WTC11 (cell line): Measurements from ENCODE around the gene C5orf58. TPM values are rescaled to one million over a fixed set of nuclear protein-coding genes. Genes with fewer than 3 reads are reported as not detected.

ENCODE experiments used
- ATAC-seq: fragments of 200-7000 bp; cut with Tn5 transposase; 2 replicates; pipeline ENCODE4 v1.10.0; 2021; ENCODE audit warnings: mild to moderate bottlenecking, moderate library complexity
- CTCF ChIA-PET: fragments of 300-600 bp; sonication (Branson Sonifier 250); formaldehyde crosslinking; loops from one replicate; lab custom pipeline; 2021; ENCODE audit warnings: antibody characterized with exemption; lab: Charles Lee
- POLR2A ChIA-PET: fragments of 350-600 bp; sonication (Branson Sonifier 250); formaldehyde crosslinking; loops from one replicate; lab custom pipeline; 2021; ENCODE audit warnings: antibody characterized with exemption; lab: Charles Lee
- DNase-seq: peaks from one replicate; pipeline ENCODE4 v3.0.0; 2021; ENCODE audit warnings: low spot score
- H3K27ac Mint-ChIP-seq: 2 replicates; pipeline ENCODE4 v1.8.0; 2021; ENCODE audit warnings: mixed read lengths
- H3K27me3 Mint-ChIP-seq: 2 replicates; pipeline ENCODE4 v1.8.0; 2021; ENCODE audit warnings: low read depth, mild to moderate bottlenecking, moderate library complexity, mixed read lengths
- H3K36me3 Mint-ChIP-seq: 2 replicates; pipeline ENCODE4 v1.8.0; 2021; ENCODE audit warnings: mixed read lengths
- H3K4me1 Mint-ChIP-seq: 2 replicates; pipeline ENCODE4 v1.8.0; 2022; ENCODE audit warnings: mixed read lengths
- H3K4me3 Mint-ChIP-seq: 2 replicates; pipeline ENCODE4 v1.8.0; 2021; ENCODE audit warnings: mild to moderate bottlenecking, moderate library complexity, mixed read lengths
- H3K9me3 Mint-ChIP-seq: 2 replicates; pipeline ENCODE4 v1.8.0; 2021; ENCODE audit warnings: mixed read lengths
- ATF6 ChIP-seq: sonication (generic); formaldehyde crosslinking; IDR thresholded peaks from 2 replicates; pipeline ENCODE4 v1.8.1; 2023; ENCODE audit warnings: mild to moderate bottlenecking, missing genetic modification reagents
- IRF2 ChIP-seq: sonication (generic); formaldehyde crosslinking; IDR thresholded peaks from 2 replicates; pipeline ENCODE4 v1.8.0; 2022; ENCODE audit warnings: low read depth, missing genetic modification reagents, borderline replicate concordance
- NFYB ChIP-seq: sonication (generic); formaldehyde crosslinking; conservative IDR thresholded peaks from 2 replicates; pipeline ENCODE4 v1.8.0; 2022; ENCODE audit warnings: low read depth, missing genetic modification reagents
- PREB ChIP-seq: sonication (generic); formaldehyde crosslinking; IDR thresholded peaks from 2 replicates; pipeline ENCODE4 v1.8.1; 2022; ENCODE audit warnings: mild to moderate bottlenecking, missing genetic modification reagents, moderate library complexity, borderline replicate concordance
- TEAD1 ChIP-seq: sonication (generic); formaldehyde crosslinking; IDR thresholded peaks from 2 replicates; pipeline ENCODE4 v1.8.0; 2022; ENCODE audit warnings: mild to moderate bottlenecking, missing genetic modification reagents
- ZBTB21 ChIP-seq: sonication (generic); formaldehyde crosslinking; IDR thresholded peaks from 2 replicates; pipeline ENCODE4 v1.8.1; 2023; ENCODE audit warnings: mild to moderate bottlenecking, missing genetic modification reagents, borderline replicate concordance
- ZNF138 ChIP-seq: sonication (generic); formaldehyde crosslinking; conservative IDR thresholded peaks from 2 replicates; pipeline ENCODE4 v1.8.1; 2022; ENCODE audit warnings: mild to moderate bottlenecking, moderate library complexity, missing genetic modification reagents
- ZNF671 ChIP-seq: fragments of 250-450 bp; sonication (Bioruptor Pico); IDR thresholded peaks from 2 replicates; pipeline ENCODE4 v1.8.0; 2021; ENCODE audit warnings: mild to moderate bottlenecking
- ZSCAN18 ChIP-seq: fragments of 250-450 bp; sonication (Bioruptor Pico); IDR thresholded peaks from 2 replicates; pipeline ENCODE4 v2.1.2; 2022; ENCODE audit warnings: mild to moderate bottlenecking, moderate library complexity
- total RNA-seq: library from RNA; stranded (reverse); gene quantifications from 3 replicates; pipeline ENCODE4 v1.2.3, GENCODE V29; 2021
- TF ChIP-seq, protein P1 (sequence below): sonication (generic); formaldehyde crosslinking; IDR thresholded peaks from 2 replicates; pipeline ENCODE4 v1.8.0; 2023; ENCODE audit warnings: missing genetic modification reagents
- TF ChIP-seq, protein P2 (sequence below): sonication (generic); formaldehyde crosslinking; IDR thresholded peaks from 2 replicates; pipeline ENCODE4 v1.8.1; 2023; ENCODE audit warnings: mild to moderate bottlenecking, missing genetic modification reagents
- TF ChIP-seq, protein P3 (sequence below): fragments of 250-450 bp; sonication (Bioruptor Pico); IDR thresholded peaks from 2 replicates; pipeline ENCODE4 v1.8.0; 2021; ENCODE audit warnings: mild to moderate bottlenecking
- TF ChIP-seq, protein P4 (sequence below): fragments of 250-450 bp; sonication (Bioruptor Pico); IDR thresholded peaks from 2 replicates; pipeline ENCODE4 v1.9.0; 2021; ENCODE audit warnings: mild to moderate bottlenecking, borderline replicate concordance

The C5orf58 gene
- total RNA-seq, 1 experiment from 2014 or later, result 2.0 TPM

- TF ChIP-seq, protein P1, sequence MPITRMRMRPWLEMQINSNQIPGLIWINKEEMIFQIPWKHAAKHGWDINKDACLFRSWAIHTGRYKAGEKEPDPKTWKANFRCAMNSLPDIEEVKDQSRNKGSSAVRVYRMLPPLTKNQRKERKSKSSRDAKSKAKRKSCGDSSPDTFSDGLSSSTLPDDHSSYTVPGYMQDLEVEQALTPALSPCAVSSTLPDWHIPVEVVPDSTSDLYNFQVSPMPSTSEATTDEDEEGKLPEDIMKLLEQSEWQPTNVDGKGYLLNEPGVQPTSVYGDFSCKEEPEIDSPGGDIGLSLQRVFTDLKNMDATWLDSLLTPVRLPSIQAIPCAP, result no peak
- TF ChIP-seq, protein P2, sequence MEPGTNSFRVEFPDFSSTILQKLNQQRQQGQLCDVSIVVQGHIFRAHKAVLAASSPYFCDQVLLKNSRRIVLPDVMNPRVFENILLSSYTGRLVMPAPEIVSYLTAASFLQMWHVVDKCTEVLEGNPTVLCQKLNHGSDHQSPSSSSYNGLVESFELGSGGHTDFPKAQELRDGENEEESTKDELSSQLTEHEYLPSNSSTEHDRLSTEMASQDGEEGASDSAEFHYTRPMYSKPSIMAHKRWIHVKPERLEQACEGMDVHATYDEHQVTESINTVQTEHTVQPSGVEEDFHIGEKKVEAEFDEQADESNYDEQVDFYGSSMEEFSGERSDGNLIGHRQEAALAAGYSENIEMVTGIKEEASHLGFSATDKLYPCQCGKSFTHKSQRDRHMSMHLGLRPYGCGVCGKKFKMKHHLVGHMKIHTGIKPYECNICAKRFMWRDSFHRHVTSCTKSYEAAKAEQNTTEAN (CRISPR knock-in tag), result no peak
- TF ChIP-seq, protein P3, sequence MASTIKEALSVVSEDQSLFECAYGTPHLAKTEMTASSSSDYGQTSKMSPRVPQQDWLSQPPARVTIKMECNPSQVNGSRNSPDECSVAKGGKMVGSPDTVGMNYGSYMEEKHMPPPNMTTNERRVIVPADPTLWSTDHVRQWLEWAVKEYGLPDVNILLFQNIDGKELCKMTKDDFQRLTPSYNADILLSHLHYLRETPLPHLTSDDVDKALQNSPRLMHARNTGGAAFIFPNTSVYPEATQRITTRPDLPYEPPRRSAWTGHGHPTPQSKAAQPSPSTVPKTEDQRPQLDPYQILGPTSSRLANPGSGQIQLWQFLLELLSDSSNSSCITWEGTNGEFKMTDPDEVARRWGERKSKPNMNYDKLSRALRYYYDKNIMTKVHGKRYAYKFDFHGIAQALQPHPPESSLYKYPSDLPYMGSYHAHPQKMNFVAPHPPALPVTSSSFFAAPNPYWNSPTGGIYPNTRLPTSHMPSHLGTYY (CRISPR knock-in tag), result no peak
- TF ChIP-seq PREB (CRISPR knock-in tag) (no peak), ZNF671 (no peak)
Measured at GRCh38 chr5:170183816-170184687, 48.7 kb upstream of the C5orf58 start (continued).

DNA sequence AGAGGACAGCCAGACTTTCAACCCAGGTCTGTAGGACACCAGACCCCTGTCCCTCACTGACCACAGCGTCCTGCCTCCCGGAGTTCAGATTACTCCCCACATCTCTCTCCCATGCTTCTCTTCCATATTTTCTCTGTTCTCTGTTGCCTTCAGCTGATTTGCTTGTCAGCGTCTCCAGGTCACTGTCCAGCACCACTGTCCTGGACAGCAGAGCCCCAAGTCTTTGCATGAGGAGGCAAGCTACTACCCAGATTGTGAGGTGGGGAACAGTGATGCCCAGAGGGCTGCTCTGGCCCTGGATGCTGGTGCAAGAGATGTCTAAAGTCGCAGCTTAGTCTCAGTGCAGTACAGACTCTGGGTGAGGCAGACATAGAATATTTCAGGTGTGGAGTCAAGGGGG is 48.0 kb upstream of the C5orf58 start:
- no peak overlapping the region for H3K27ac Mint-ChIP-seq
- H3K36me3 Mint-ChIP-seq, result no peaks in the 10 kb centered on the region
- CTCF ChIA-PET, result interaction anchor here (0.9 to 3.5 kb wide), 20 partner anchors 10 to 447 kb away, joined by 3 to 38 read pairs (median 8); partner anchors contain the start of gene INSYN2B
- peaks cover 6% of the 10 kb centered on the region for H3K4me1 Mint-ChIP-seq
- no peak for DNase-seq
- no peak overlapping the region for H3K4me3 Mint-ChIP-seq
- H3K27me3 Mint-ChIP-seq, result no peaks in the 10 kb centered on the region
- POLR2A ChIA-PET, result interaction anchor here (1.0 kb wide), 1 partner anchor 75 kb away, joined by 3 read pairs; no protein-coding TSS in a partner anchor
- no peak for ATAC-seq
- TF ChIP-seq, protein P4, sequence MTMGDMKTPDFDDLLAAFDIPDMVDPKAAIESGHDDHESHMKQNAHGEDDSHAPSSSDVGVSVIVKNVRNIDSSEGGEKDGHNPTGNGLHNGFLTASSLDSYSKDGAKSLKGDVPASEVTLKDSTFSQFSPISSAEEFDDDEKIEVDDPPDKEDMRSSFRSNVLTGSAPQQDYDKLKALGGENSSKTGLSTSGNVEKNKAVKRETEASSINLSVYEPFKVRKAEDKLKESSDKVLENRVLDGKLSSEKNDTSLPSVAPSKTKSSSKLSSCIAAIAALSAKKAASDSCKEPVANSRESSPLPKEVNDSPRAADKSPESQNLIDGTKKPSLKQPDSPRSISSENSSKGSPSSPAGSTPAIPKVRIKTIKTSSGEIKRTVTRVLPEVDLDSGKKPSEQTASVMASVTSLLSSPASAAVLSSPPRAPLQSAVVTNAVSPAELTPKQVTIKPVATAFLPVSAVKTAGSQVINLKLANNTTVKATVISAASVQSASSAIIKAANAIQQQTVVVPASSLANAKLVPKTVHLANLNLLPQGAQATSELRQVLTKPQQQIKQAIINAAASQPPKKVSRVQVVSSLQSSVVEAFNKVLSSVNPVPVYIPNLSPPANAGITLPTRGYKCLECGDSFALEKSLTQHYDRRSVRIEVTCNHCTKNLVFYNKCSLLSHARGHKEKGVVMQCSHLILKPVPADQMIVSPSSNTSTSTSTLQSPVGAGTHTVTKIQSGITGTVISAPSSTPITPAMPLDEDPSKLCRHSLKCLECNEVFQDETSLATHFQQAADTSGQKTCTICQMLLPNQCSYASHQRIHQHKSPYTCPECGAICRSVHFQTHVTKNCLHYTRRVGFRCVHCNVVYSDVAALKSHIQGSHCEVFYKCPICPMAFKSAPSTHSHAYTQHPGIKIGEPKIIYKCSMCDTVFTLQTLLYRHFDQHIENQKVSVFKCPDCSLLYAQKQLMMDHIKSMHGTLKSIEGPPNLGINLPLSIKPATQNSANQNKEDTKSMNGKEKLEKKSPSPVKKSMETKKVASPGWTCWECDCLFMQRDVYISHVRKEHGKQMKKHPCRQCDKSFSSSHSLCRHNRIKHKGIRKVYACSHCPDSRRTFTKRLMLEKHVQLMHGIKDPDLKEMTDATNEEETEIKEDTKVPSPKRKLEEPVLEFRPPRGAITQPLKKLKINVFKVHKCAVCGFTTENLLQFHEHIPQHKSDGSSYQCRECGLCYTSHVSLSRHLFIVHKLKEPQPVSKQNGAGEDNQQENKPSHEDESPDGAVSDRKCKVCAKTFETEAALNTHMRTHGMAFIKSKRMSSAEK (CRISPR knock-in tag), result no peak
- TF ChIP-seq IRF2 (CRISPR knock-in tag), result no peak
- peaks cover 7% of the 10 kb centered on the region for H3K9me3 Mint-ChIP-seq

- DNase-seq, result no peak
- H3K27ac Mint-ChIP-seq, result no peak overlapping the region
- H3K27me3 Mint-ChIP-seq, result no peaks in the 10 kb centered on the region
- H3K4me3 Mint-ChIP-seq, result no peak overlapping the region
- no peak for ATAC-seq
- peaks cover 11% of the 10 kb centered on the region for H3K9me3 Mint-ChIP-seq
- POLR2A ChIA-PET, result no interaction called here
- H3K36me3 Mint-ChIP-seq, result no peaks in the 10 kb centered on the region
- peaks cover 17% of the 10 kb centered on the region for H3K4me1 Mint-ChIP-seq
- CTCF ChIA-PET, result interaction anchor here (2.7 to 3.5 kb wide), 2 partner anchors 30 to 86 kb away, joined by 31 to 38 read pairs; no protein-coding TSS in a partner anchor
- TF ChIP-seq TEAD1 (CRISPR knock-in tag) (no peak), ZSCAN18 (CRISPR knock-in tag) (no peak), NFYB (CRISPR knock-in tag) (no peak), ATF6 (CRISPR knock-in tag) (no peak), ZBTB21 (CRISPR knock-in tag) (no peak), ZNF138 (CRISPR knock-in tag) (no peak)
- TF ChIP-seq, protein P4 (CRISPR knock-in tag), result no peak
Measured at GRCh38 chr5:170186156-170186555, 46.6 kb upstream of the C5orf58 start.
